ENCODE measurements around the gene LAD1. TPM values are rescaled to one million over a fixed set of nuclear protein-coding genes. Genes with fewer than 3 reads are reported as not detected.

The LAD1 gene
- total RNA-seq, 1 experiment from 2014 or later = 30.1 TPM

DNA sequence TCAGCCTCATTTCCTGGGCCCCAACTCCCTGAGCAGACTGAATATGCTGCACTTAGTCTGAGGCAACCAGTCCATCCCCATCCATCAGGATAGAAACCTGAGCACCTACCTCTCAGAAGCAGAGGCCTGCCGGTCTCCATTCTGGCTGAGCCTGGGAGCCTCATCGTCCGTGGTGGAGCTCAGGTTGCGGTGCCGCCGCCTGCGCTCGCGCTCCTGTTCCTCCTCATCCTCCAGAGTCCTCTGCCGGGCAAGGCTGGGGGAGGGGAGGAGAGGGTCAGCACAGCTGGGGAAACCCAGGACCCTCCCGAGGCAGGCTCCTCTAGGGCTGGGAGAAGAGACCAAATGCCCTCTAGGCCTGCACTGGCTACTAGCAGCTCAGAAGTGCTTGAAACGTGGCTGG is 10.1 kb downstream of the LAD1 start:
- no peak overlapping the region for H2AFZ ChIP-seq (ENCODE audit: low read length)
- H3K9me3 ChIP-seq (ENCODE audit: control insufficient read depth, low read depth, low read length) = no peaks in the 10 kb centered on the region
- peaks cover 15 to 28% of the 10 kb centered on the region in 2 experiments for H3K4me1 Mint-ChIP-seq
- no peak overlapping the region for H3K27ac Mint-ChIP-seq
- H3K9ac ChIP-seq (ENCODE audit: extremely low read depth, insufficient read length, low read length) = no peak overlapping the region
- H4K5ac ChIP-seq (ENCODE audit: insufficient read length, low read depth, low read length) = no peak overlapping the region
- no peaks in the 10 kb centered on the region for H3K27me3 ChIP-seq (ENCODE audit: insufficient read depth, low read length)
- TF ChIP-seq, protein P1, sequence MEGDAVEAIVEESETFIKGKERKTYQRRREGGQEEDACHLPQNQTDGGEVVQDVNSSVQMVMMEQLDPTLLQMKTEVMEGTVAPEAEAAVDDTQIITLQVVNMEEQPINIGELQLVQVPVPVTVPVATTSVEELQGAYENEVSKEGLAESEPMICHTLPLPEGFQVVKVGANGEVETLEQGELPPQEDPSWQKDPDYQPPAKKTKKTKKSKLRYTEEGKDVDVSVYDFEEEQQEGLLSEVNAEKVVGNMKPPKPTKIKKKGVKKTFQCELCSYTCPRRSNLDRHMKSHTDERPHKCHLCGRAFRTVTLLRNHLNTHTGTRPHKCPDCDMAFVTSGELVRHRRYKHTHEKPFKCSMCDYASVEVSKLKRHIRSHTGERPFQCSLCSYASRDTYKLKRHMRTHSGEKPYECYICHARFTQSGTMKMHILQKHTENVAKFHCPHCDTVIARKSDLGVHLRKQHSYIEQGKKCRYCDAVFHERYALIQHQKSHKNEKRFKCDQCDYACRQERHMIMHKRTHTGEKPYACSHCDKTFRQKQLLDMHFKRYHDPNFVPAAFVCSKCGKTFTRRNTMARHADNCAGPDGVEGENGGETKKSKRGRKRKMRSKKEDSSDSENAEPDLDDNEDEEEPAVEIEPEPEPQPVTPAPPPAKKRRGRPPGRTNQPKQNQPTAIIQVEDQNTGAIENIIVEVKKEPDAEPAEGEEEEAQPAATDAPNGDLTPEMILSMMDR (conservative IDR thresholded peaks at IDR 0.05) = no peak
- H3K4ac ChIP-seq (ENCODE audit: low read depth, low read length) = no peak overlapping the region
- H2BK12ac ChIP-seq (ENCODE audit: insufficient read length, low read depth, low read length) = no peak overlapping the region
- H2BK120ac ChIP-seq (ENCODE audit: low read depth, low read length, poor library complexity, severe bottlenecking) = no peak overlapping the region
- no peaks in the 10 kb centered on the region for H3K23me2 ChIP-seq (ENCODE audit: insufficient read length, low read depth, low read length, poor library complexity, severe bottlenecking)
- H4K91ac ChIP-seq (ENCODE audit: insufficient read length, low read depth, low read length) = no peak overlapping the region
- H3K4me2 ChIP-seq (ENCODE audit: insufficient read depth, insufficient read length, low read length) = no peak overlapping the region
- peaks cover 2% of the 10 kb centered on the region for H4K20me1 ChIP-seq (ENCODE audit: control insufficient read depth, insufficient read depth, insufficient read length)
- WGBS (ENCODE audit: extremely low coverage, insufficient read length, low lambda C conversion rate) = no CpG with 5 or more reads among the region's 12 CpGs
- H4K8ac ChIP-seq (replicated peaks; ENCODE audit: insufficient read length, low read depth, low read length) = no peak overlapping the region
- no peak overlapping the region for H2BK15ac ChIP-seq (ENCODE audit: low read depth, low read length)
- no peak overlapping the region for H3K23ac ChIP-seq (ENCODE audit: insufficient read length, low read depth, low read length)
- H3K4me3 Mint-ChIP-seq = no peak overlapping the region
- H3K56ac ChIP-seq (ENCODE audit: insufficient read length, low read depth, low read length) = no peak overlapping the region
- DNase-seq = no peak
- H3K36me3 Mint-ChIP-seq (ENCODE audit: insufficient read depth in 1 of 3, low read depth in 3 of 3) = peaks cover 2 to 20% (median 8%) of the 10 kb centered on the region in 3 experiments; a peak in 5 of 7 replicates
- H3T11ph ChIP-seq (ENCODE audit: low read length) = no peak overlapping the region
- H3K79me1 ChIP-seq (ENCODE audit: insufficient read depth, low read depth, low read length, poor library complexity, severe bottlenecking) = no peaks in the 10 kb centered on the region
- no peak overlapping the region for H3K18ac ChIP-seq (ENCODE audit: insufficient read length, low read depth, low read length)
- H3K4me1 ChIP-seq (ENCODE audit: insufficient read depth, low read length) = no peaks in the 10 kb centered on the region
- no peaks in the 10 kb centered on the region for H3K9me3 Mint-ChIP-seq
- no peaks in the 10 kb centered on the region for H3K79me2 ChIP-seq (ENCODE audit: insufficient read depth, low read length)
- no peak overlapping the region for H2BK20ac ChIP-seq (ENCODE audit: low read depth, low read length, poor library complexity, severe bottlenecking)
- H2AK5ac ChIP-seq (ENCODE audit: insufficient read length, low read length) = no peak overlapping the region
- H3K27ac ChIP-seq (ENCODE audit: insufficient read length, low read depth, low read length) = no peak overlapping the region
- H3K14ac ChIP-seq (ENCODE audit: insufficient read depth, low read length) = peak overlapping the region; percentile 26; the same call in 1 of the 2 replicates
- no peak overlapping the region for H2BK5ac ChIP-seq (ENCODE audit: insufficient read length, low read length)
- no peaks in the 10 kb centered on the region; the same call in 1 of the 2 replicates for H3K27me3 Mint-ChIP-seq (ENCODE audit: low read depth)
